ENCODE measurements around the gene MTX1.
"Not testable (repeated sequence)": the region's sequence is repeated elsewhere in the genome, so short reads cannot be mapped to it uniquely, and the experiment has no call there.

The MTX1 gene

DNA sequence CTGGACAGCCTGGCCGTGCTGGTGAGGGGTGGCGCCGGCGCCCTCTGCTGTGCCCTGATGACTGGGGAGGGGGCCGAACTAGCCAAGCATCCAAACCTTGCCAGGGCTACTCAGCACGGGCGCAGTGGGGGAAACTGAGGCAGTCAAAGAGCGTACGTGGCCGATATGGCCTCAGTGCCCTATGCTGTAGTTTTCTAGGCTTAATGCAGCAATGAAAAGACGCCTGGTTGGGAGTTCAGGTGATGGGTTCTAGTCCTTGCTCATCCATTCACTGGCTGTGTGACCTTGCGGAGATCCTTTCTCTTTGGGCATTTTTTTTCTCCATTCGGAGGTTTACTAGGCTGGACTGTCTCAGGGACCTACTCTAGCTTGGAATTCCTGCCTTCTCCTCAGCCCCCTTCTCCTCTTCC, 822 bp downstream of the MTX1 start:
- H3K27me3 ChIP-seq (ENCODE audit: insufficient read depth, poor library complexity, severe bottlenecking) = no peaks in the 10 kb centered on the region
- no peak for DNase-seq (ENCODE audit: low read depth in 1 of 2, low spot score in 1 of 2)
- H3K27ac ChIP-seq (replicated peaks) = peak overlapping the region; percentile 99
- peak overlapping the region; percentile 99 for H3K4me3 ChIP-seq (replicated peaks; ENCODE audit: insufficient read depth, low read length)
- TF ChIP-seq, protein P1, sequence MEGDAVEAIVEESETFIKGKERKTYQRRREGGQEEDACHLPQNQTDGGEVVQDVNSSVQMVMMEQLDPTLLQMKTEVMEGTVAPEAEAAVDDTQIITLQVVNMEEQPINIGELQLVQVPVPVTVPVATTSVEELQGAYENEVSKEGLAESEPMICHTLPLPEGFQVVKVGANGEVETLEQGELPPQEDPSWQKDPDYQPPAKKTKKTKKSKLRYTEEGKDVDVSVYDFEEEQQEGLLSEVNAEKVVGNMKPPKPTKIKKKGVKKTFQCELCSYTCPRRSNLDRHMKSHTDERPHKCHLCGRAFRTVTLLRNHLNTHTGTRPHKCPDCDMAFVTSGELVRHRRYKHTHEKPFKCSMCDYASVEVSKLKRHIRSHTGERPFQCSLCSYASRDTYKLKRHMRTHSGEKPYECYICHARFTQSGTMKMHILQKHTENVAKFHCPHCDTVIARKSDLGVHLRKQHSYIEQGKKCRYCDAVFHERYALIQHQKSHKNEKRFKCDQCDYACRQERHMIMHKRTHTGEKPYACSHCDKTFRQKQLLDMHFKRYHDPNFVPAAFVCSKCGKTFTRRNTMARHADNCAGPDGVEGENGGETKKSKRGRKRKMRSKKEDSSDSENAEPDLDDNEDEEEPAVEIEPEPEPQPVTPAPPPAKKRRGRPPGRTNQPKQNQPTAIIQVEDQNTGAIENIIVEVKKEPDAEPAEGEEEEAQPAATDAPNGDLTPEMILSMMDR (IDR thresholded peaks at IDR 0.05; ENCODE audit: insufficient read depth, low read length) = no peak
- TF ChIP-seq GABPA (IDR thresholded peaks at IDR 0.05; ENCODE audit: low read depth) = no peak; the same call in 1 of the 2 replicates
- no peak for TF ChIP-seq POLR2AphosphoS5 (IDR thresholded peaks at IDR 0.05; ENCODE audit: low read depth)
- TF ChIP-seq, protein P2, sequence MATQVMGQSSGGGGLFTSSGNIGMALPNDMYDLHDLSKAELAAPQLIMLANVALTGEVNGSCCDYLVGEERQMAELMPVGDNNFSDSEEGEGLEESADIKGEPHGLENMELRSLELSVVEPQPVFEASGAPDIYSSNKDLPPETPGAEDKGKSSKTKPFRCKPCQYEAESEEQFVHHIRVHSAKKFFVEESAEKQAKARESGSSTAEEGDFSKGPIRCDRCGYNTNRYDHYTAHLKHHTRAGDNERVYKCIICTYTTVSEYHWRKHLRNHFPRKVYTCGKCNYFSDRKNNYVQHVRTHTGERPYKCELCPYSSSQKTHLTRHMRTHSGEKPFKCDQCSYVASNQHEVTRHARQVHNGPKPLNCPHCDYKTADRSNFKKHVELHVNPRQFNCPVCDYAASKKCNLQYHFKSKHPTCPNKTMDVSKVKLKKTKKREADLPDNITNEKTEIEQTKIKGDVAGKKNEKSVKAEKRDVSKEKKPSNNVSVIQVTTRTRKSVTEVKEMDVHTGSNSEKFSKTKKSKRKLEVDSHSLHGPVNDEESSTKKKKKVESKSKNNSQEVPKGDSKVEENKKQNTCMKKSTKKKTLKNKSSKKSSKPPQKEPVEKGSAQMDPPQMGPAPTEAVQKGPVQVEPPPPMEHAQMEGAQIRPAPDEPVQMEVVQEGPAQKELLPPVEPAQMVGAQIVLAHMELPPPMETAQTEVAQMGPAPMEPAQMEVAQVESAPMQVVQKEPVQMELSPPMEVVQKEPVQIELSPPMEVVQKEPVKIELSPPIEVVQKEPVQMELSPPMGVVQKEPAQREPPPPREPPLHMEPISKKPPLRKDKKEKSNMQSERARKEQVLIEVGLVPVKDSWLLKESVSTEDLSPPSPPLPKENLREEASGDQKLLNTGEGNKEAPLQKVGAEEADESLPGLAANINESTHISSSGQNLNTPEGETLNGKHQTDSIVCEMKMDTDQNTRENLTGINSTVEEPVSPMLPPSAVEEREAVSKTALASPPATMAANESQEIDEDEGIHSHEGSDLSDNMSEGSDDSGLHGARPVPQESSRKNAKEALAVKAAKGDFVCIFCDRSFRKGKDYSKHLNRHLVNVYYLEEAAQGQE (IDR thresholded peaks at IDR 0.05; ENCODE audit: insufficient replicate concordance, low read depth) = peak; percentile 7

- no peak overlapping the region; the same call in 1 of the 2 replicates for H3K4me3 ChIP-seq (replicated peaks; ENCODE audit: insufficient read depth, low read length)
- peak; percentile 68 to 73 for DNase-seq (ENCODE audit: low read depth in 1 of 2, low spot score in 1 of 2)
- no peaks in the 10 kb centered on the region for H3K27me3 ChIP-seq (ENCODE audit: insufficient read depth, poor library complexity, severe bottlenecking)
- TF ChIP-seq, protein P2 (IDR thresholded peaks at IDR 0.05; ENCODE audit: insufficient replicate concordance, low read depth) = no peak
- TF ChIP-seq, protein P1 (IDR thresholded peaks at IDR 0.05; ENCODE audit: insufficient read depth, low read length) = no peak
- no peak for TF ChIP-seq GABPA (IDR thresholded peaks at IDR 0.05; ENCODE audit: low read depth)
- TF ChIP-seq POLR2AphosphoS5 (IDR thresholded peaks at IDR 0.05; ENCODE audit: low read depth) = no peak
- TF ChIP-seq SPI1 (IDR thresholded peaks at IDR 0.05; ENCODE audit: borderline replicate concordance, low read depth) = peak; percentile 63
- H3K27ac ChIP-seq (replicated peaks) = peak overlapping the region; percentile 99
These were observed 2.0 kb downstream of the MTX1 start for GRCh38 chr1:155210314-155211104.

GRCh38 chr1:155211381-155212050, 3.0 kb downstream of the MTX1 start:
- H3K27ac ChIP-seq (replicated peaks) = peak overlapping the region; percentile 99; the same call in 1 of the 2 replicates
- not testable (repeated sequence) for DNase-seq (ENCODE audit: low read depth in 1 of 2, low spot score in 1 of 2); H3K27me3 ChIP-seq (ENCODE audit: insufficient read depth, poor library complexity, severe bottlenecking); H3K4me3 ChIP-seq (replicated peaks; ENCODE audit: insufficient read depth, low read length)

DNA sequence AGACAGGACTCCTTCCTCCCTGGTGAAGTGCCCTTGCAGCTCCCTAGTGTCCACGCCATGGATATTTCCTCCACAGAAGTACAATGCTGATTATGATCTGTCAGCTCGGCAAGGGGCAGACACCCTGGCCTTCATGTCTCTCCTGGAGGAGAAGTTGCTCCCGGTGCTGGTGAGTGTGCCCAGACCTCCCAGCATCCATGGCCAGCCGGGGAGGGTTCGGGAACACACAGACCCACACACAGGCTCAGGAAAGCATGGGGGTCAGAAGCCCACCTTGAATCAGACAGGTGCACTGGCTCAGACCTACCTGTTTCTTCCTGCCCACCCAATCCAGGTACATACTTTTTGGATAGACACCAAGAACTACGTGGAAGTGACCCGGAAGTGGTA, 3.6 kb downstream of the MTX1 start:
- not testable (repeated sequence) for H3K27me3 ChIP-seq (ENCODE audit: insufficient read depth, poor library complexity, severe bottlenecking); DNase-seq (ENCODE audit: low read depth in 1 of 2, low spot score in 1 of 2); H3K27ac ChIP-seq (replicated peaks); H3K4me3 ChIP-seq (replicated peaks; ENCODE audit: insufficient read depth, low read length)

- H3K27ac ChIP-seq (replicated peaks); DNase-seq (ENCODE audit: low read depth in 1 of 2, low spot score in 1 of 2); H3K4me3 ChIP-seq (replicated peaks; ENCODE audit: insufficient read depth, low read length); H3K27me3 ChIP-seq (ENCODE audit: insufficient read depth, poor library complexity, severe bottlenecking): not testable (repeated sequence)
These were observed 6.2 kb downstream of the MTX1 start for GRCh38 chr1:155214702-155215101.

Measured in HL-60 (cell line).